NT2/D1 (cell line): ENCODE results near the gene SMIM7.

ENCODE experiments used
- DNase-seq: peaks from one replicate; pipeline ENCODE4 v3.0.0-alpha.2; 2011; ENCODE audit warnings: low read depth, low spot score
- H3K27me3 ChIP-seq: 2 replicates; pipeline ENCODE4 v1.6.0; 2011; ENCODE audit warnings: mild to moderate bottlenecking; ENCODE audit not compliant: insufficient read length, insufficient read depth
- H3K36me3 ChIP-seq: 2 replicates; pipeline ENCODE4 v1.6.1; 2011; ENCODE audit warnings: mild to moderate bottlenecking, low read length, mixed read lengths; ENCODE audit not compliant: insufficient read depth, insufficient read length
- H3K4me1 ChIP-seq: 2 replicates; pipeline ENCODE4 v1.5.1; 2011; ENCODE audit not compliant: insufficient read depth, insufficient read length
- H3K4me3 ChIP-seq: 2 replicates; pipeline ENCODE4 v1.5.1; 2011; ENCODE audit warnings: low read depth; ENCODE audit not compliant: insufficient read length
- H3K9ac ChIP-seq: 2 replicates; pipeline ENCODE4 v1.6.0; 2011; ENCODE audit warnings: low read depth; ENCODE audit not compliant: insufficient read length
- H3K9me3 ChIP-seq: 2 replicates; pipeline ENCODE4 v1.5.1; 2011; ENCODE audit warnings: mild to moderate bottlenecking, low read length; ENCODE audit not compliant: insufficient read depth
- SUZ12 ChIP-seq: IDR thresholded peaks from 2 replicates; pipeline ENCODE4 v1.6.1; 2011; ENCODE audit not compliant: insufficient read length, insufficient read depth; ENCODE audit errors: extremely low read depth
- YY1 ChIP-seq: IDR thresholded peaks from 2 replicates; pipeline ENCODE4 v1.6.1; 2011; ENCODE audit not compliant: insufficient read length, insufficient read depth
- ZNF274 ChIP-seq: IDR thresholded peaks from 2 replicates; pipeline ENCODE4 v1.6.1; 2011; ENCODE audit warnings: mild to moderate bottlenecking, low read depth, low read length

SMIM7 gene

GRCh38 chr19:16659832-16660708, at the start of gene SMIM7:
Gene SMIM7, minus strand, starts transcription at chr19:16660144. Its CDS starts 34 bp downstream, at chr19:16660110.
- TF ChIP-seq YY1 (no peak), SUZ12 (no peak), ZNF274 (no peak)

GRCh38 chr19:16703677-16704076, 43.7 kb upstream of the SMIM7 start:
- no peak for TF ChIP-seq SUZ12
- TF ChIP-seq YY1: no peak
- TF ChIP-seq ZNF274: no peak
- no peaks in the 10 kb centered on the region for H3K9me3 ChIP-seq
- no peaks in the 10 kb centered on the region for H3K36me3 ChIP-seq
- no peaks in the 10 kb centered on the region for H3K4me1 ChIP-seq
- no peak overlapping the region for H3K9ac ChIP-seq
- no peak for DNase-seq
- H3K27me3 ChIP-seq: no peaks in the 10 kb centered on the region
- H3K4me3 ChIP-seq: no peak overlapping the region

More at GRCh38 chr19:16659832-16660708, at the start of gene SMIM7:
- Histone ChIP-seq H3K27me3 (peaks cover 19% of the 10 kb centered on the region), H3K4me1 (peaks cover 11% of the 10 kb centered on the region), H3K9ac (peak within 1 kb of the TSS; percentile 97), H3K4me3 (peak within 1 kb of the TSS; percentile 82), H3K36me3 (peaks cover 43% of the 10 kb centered on the region), H3K9me3 (no peaks in the 10 kb centered on the region)
- DNase-seq: peak; percentile 99

- no peak for DNase-seq
- H3K9me3 ChIP-seq: no peaks in the 10 kb centered on the region
- H3K4me3 ChIP-seq: no peak overlapping the region
- H3K9ac ChIP-seq: no peak overlapping the region
- H3K27me3 ChIP-seq: no peaks in the 10 kb centered on the region
- no peaks in the 10 kb centered on the region for H3K36me3 ChIP-seq
- TF ChIP-seq YY1 (no peak), SUZ12 (no peak), ZNF274 (no peak)
- H3K4me1 ChIP-seq: no peaks in the 10 kb centered on the region
These were observed 42.2 kb upstream of the SMIM7 start for GRCh38 chr19:16702123-16702522.

GRCh38 chr19:16698914-16699313, 39.0 kb upstream of the SMIM7 start:
- H3K36me3 ChIP-seq: no peaks in the 10 kb centered on the region
- no peak for TF ChIP-seq ZNF274
- TF ChIP-seq YY1: no peak
- no peak for TF ChIP-seq SUZ12
- H3K9me3 ChIP-seq: no peaks in the 10 kb centered on the region
- no peak overlapping the region for H3K4me3 ChIP-seq
- H3K4me1 ChIP-seq: no peaks in the 10 kb centered on the region
- no peak for DNase-seq
- H3K27me3 ChIP-seq: no peaks in the 10 kb centered on the region
- H3K9ac ChIP-seq: no peak overlapping the region

- Histone ChIP-seq H3K4me3 (no peak overlapping the region), H3K36me3 (no peaks in the 10 kb centered on the region), H3K4me1 (peaks cover 3% of the 10 kb centered on the region), H3K9me3 (no peaks in the 10 kb centered on the region), H3K27me3 (no peaks in the 10 kb centered on the region), H3K9ac (no peak overlapping the region)
- TF ChIP-seq SUZ12: no peak
- TF ChIP-seq ZNF274: no peak
- no peak for TF ChIP-seq YY1
- no peak for DNase-seq
These were observed 28.1 kb upstream of the SMIM7 start for GRCh38 chr19:16688084-16688483.

GRCh38 chr19:16684216-16684615, 24.3 kb upstream of the SMIM7 start:
- Histone ChIP-seq H3K36me3 (no peaks in the 10 kb centered on the region), H3K4me3 (no peak overlapping the region), H3K9ac (no peak overlapping the region), H3K9me3 (peaks cover 14% of the 10 kb centered on the region; the same call in 1 of the 2 replicates), H3K27me3 (no peaks in the 10 kb centered on the region), H3K4me1 (peaks cover 3% of the 10 kb centered on the region)
- TF ChIP-seq YY1 (no peak), ZNF274 (no peak), SUZ12 (no peak)
- DNase-seq: no peak

GRCh38 chr19:16682539-16682938, 22.6 kb upstream of the SMIM7 start:
- no peak for DNase-seq
- H3K9ac ChIP-seq: no peak overlapping the region
- no peak overlapping the region for H3K4me3 ChIP-seq
- peaks cover 3% of the 10 kb centered on the region for H3K4me1 ChIP-seq
- no peaks in the 10 kb centered on the region for H3K36me3 ChIP-seq
- H3K27me3 ChIP-seq: no peaks in the 10 kb centered on the region
- peaks cover 14% of the 10 kb centered on the region; the same call in 1 of the 2 replicates for H3K9me3 ChIP-seq
- TF ChIP-seq SUZ12 (no peak), YY1 (no peak), ZNF274 (no peak)
